HUDEP-2 (cell line): ENCODE results near the gene MXD4.
"Not testable (repeated sequence)": the region's sequence is repeated elsewhere in the genome, so short reads cannot be mapped to it uniquely, and the experiment has no call there.

Source experiments
- DNase-seq, 76 experiments: peaks; one replicate each; lab custom pipeline; 2025; ENCODE audit not compliant: unreplicated experiment in 76 of 76; lab: John Stamatoyannopoulos, UW

MXD4 gene

DNA sequence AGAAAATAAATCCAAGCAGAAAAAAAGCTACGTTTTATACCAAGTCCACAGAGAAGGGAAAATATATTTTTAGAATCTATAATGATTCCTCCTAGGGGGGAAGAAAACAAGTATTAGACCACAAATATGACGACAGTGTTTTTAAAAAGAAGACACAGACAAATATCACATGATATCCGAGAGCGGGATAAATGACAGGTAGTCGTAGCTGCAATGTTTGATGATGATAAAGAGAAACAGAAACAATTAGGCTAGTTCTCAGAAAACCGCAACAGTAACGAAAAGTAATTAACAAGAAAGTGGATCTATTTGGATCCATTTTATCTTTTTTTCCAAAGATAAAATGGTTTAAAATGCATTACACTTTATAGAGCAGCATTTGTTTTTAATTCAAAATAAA, 20.9 kb downstream of the MXD4 start:
- peak in 3 of 76 experiments; percentile 15 to 27 (median 17) for DNase-seq

DNA sequence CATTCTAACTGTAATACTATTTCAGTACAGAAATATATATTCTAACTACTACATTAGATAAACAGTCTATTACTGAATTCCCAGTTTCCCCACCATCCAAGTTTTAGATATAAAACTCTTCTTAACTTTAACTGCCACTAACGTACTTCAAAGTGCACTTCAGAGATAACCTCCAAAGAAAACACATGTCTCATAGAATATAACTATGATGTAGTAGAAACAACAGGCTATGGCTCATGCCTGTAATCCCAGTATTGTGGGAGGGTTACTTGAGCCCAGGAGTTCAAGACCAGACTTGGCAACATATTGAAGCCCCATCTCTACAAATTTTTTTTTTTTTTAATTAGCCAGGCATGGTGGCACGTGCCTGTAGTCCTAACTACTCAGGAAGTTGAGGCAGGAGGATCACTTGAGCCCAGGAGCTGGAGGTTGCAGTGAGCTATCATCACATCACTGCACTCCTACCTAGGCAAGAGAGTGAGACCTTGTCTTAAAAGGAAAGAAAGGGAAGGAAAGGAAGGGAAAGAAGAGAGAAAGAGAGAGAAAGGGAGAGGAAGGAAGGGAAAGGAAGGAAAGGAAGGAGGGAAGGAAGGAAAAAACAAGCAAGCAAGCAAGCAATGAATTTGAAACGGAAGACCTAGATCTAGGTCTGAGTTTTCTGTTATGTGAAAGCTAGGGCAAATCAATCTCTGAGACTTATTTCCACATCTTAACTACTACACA, 24.8 kb downstream of the MXD4 start:
- peak in 3 of 76 experiments; percentile 5 to 9 (median 7) for DNase-seq

DNA sequence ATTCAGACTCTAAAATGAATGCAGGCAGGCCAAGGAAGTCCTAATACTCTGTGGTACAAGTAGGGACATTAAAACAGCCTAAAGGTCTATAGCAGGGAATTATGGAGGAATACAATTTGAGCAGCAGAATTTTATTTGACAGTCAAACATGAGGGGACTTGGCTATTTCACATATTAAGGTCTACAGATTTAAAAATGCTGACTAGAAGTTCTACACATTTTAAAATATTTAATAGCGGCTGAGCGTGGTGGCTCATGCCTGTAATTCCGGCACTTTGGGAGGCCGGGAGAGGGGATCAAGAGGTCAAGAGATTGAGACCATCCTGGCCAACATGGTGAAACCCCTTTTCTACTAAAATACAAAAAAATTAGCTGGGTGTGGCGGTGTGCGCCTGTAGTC, 30.8 kb downstream of the MXD4 start:
- DNase-seq: no peak

DNA sequence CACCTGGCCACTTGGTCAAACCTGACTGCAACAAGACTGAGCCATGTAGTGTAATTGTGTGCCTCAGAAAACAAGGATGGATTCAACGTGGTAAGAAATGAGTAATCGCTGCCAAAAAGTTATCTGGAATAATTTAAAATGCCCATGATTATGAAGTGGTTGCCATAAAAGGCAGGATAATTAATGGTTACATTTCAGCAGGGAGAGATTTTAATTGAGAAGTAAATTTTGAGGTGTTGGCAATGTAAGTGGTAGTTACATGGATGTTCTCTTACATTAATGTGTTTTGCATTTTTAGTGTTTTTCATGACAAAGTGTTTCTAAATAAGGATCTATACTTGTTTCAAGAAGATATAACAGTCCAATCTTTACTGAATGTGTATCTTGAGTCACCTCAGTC, 35.6 kb downstream of the MXD4 start:
- no peak for DNase-seq

DNA sequence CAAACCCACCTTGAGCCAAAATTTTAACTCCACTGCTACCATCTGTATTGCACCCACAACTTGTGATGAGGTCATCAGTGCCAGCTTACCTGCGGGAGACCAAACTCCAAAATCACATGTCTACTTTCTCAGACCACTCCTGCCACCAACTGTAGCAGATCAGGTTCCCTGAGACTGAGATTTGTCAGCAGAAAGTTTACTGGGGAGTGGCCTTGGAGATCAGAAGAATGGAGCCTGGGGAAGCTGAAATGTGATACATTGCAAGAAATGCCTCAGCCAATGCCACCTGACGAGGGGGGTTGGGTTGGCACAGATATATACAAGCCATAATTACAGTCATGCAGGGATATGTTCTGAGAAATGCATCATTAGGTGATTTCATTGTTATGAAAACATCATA, 39.1 kb downstream of the MXD4 start:
- no peak for DNase-seq

DNA sequence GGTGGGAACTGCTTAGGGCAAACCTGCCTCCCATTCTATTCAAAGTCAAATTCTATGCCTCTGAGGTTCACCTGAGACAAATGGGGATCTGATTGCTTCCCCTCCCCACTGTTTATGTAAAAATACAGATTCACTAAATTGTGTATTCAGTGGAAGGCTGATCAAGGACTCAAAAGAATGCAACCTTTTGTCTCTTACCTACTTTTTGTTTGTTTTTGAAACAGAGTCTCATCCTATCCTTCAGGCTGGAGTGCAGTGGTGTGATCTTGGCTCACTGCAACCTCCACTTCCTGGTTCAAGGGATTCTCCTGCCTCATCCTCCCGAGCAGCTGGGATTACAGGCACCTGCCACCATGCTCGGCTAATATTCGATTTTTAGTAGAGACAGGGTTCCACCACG, 40.5 kb downstream of the MXD4 start:
- not testable (repeated sequence) for DNase-seq

DNA sequence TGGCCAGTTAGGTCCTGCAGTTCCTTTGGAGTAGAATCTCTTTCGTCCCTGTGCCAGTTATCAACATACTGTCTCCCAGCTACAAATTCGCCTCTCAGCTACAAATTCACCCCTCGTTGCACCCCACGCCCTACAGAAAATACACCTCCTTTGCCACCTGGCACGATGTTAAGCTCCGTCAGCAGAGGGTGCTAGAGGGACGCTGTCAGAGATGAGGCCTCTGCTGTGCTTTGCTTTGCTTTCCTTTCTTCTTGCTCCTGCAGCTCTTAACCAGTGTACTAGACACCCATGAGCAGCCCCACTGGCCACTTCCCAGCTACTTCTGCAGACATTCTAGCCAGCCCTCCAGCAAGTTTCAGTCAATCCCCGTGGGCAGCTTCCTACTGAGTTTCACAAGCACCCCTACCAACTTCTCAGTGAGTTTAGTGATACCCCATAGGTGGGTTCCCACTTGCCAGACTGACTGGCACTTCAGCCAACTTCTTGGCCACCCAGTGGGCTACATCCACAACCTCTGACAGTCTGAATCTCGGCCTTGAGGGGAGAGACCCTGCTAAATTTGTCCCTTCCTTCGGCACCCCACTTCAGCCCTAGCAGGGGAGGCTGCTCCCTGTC, 41.8 kb downstream of the MXD4 start:
- peak in 68 of 76 experiments; percentile 1 to 76 (median 47) for DNase-seq

DNA sequence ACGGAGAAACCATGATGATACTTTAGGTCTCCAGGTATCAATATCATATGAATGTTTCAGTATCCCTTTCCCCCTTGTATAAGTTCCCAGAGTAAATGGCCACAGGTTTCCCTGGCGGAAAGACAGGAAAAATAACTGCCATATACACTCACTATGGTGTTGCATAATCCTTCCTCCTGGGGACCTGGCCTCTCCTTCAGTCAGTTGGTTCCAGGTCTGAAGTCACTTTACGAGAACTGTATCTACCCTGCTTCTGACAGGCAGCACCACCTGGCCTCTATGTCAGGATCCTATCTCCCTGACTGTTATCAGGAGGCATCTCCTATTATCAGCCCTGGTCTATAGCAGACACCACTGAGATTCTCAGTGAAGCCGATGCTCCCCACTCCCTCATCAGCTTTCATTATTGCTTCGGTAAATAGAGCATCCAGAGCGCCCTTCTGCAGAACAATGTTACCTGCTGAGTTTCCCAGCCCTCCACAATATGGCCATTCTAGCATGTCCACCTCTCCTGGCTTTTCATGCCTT, 42.6 kb downstream of the MXD4 start:
- DNase-seq: no peak

DNA sequence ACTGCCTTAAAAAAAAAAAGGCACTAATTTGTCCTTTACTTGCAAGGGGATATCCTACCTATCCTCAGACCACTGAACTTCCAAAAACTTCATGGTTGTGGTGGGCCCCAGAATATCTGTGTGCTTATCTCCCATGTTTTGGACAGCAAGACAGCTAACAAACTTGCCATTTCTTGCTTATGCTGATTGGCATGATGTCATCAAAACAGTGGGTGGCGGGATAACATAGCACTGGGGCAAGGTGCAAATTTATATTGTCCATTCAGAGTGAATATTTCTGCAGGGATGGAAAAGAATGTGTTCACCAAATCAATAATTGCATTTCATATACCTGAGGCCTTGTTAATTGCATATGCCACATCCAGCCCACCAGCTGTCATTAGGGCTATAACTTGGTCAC, 43.5 kb downstream of the MXD4 start:
- no peak for DNase-seq

DNA sequence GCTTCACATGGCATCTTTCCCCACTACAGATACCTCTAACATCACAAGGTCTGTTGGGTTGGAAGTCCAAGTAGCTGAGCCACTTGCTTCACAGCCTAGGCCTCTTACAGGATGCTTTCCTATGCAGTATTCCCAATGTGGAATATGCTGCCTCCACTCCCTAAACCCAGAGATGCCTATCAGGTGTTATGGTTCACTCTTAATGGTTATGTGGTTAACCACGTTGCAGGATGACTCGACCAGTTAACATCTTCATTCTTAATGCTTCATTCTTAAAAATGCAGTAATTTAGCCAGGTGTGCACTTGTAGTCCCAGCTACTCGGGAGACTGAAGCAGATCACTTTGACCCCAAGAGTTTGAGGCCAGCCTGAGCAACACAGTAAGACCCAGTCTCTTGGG, 44.2 kb downstream of the MXD4 start:
- no peak for DNase-seq

DNA sequence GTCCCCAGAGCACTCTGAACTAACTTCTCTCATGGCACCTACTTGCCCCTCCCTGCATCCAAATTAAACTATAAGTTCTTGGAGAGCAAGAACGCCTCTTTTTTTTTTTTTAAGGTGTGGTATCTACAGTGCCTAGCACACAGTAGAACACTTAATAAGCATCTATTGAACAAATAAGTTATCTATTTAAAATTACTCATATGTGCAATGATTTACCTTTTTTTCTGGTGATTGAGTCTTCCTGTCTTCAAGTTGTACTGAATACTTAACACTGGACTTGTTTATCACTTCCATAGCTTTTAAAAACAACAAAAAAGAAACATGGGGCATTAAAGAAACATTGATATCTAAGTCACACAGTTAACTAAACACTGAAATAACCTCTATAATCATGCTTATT, 49.1 kb downstream of the MXD4 start:
- DNase-seq: no peak

DNA sequence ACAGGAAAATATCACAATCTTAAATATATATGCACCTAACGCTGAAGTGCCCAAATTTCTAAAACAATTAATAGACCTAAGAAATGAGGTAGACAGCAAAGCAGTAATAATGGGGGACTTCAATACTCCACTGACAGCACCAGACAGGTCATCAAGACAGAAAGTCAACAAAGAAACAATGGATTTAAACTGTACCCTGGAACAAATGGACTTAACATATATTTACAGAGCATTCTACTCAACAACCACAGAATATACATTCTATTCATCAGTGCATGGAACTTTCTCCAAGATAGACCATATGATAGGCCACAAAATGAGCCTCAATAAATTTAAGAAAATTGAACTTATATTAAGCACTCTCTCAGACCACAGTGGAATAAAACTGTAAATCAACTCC, 59.1 kb downstream of the MXD4 start:
- not testable (repeated sequence) for DNase-seq
